Activated CD8-positive, alpha-beta memory T cell treated with anti-CD3 and anti-CD28 coated beads, Interleukin-2, amount 50 U/mL, for 1 hour (primary cell): ENCODE data around the gene MIEN1.
"Not testable (repeated sequence)": the region's sequence is repeated elsewhere in the genome, so short reads cannot be mapped to it uniquely, and the experiment has no call there.

Experiments used
- DNase-seq: peaks from one replicate; pipeline ENCODE4 v3.0.0-alpha.2; 2020; ENCODE audit errors: extremely low read depth

MIEN1 gene

DNA sequence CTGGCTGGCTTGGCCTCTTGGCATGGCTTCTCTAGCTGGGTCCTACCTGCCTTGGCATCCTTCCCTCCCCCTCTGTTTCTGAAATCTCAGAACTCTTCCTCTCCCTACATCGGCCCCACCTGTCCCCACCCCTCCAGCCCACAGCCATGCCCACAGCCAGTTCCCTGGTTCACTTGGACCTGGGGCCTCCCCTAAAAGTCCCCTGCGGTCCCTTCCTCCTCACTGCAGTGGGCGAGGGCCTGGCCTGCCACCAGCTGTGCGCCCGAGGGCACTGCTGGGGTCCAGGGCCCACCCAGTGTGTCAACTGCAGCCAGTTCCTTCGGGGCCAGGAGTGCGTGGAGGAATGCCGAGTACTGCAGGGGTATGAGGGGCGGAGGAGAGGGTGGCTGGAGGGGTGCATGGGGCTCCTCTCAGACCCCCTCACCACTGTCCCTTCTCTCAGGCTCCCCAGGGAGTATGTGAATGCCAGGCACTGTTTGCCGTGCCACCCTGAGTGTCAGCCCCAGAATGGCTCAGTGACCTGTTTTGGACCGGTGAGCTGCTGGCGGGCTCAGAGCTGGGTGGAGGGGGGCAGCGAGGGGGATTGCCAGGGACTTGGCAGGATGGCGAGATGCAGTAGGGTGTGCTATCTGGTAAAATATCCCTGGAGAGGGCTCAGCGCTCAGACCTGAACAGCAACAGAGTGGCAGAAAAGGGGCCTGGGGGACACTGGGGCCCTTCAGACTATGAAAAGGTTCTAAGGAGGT is 14.1 kb downstream of the MIEN1 start:
- DNase-seq: no peak

DNA sequence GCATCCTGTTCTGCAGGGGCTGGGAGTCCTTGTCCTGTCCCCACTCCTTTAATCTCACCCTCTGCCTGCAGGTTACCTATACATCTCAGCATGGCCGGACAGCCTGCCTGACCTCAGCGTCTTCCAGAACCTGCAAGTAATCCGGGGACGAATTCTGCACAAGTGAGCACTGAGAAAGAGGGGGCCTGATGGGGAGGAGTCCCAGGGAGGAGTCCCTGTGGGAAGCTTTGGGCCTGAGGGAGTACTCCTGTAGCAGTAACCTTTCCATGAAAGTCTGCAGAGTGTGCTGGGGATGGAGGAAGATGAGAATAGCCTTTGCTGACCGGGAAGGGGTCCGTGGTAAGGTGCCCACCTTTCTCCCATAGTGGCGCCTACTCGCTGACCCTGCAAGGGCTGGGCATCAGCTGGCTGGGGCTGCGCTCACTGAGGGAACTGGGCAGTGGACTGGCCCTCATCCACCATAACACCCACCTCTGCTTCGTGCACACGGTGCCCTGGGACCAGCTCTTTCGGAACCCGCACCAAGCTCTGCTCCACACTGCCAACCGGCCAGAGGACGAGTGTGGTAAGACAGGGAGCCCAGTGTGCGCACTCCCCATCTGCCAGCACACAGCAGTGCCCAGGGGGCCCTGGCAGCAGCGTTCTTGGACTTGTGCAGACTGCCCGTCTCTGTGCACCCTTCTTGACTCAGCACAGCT is 14.8 kb downstream of the MIEN1 start:
- DNase-seq: no peak

DNA sequence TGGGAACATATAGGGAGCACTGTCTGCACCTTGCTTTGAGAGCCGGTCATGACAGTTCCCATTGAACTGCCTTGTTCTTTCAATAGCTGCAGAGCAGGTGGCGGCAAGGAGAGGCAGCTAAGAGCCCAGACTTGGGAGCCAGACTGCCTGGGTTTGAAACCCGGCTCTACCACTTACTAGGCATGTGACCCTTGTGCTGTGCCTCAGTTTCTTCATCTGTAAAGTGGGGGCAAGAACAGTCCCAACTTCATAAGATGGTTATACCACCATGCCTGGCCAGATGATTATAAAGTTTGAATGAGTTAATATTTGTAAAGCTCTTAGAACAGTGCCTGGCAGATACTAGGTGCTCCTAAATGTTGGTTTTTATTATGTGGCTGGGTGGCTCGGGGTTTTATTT is 16.1 kb downstream of the MIEN1 start:
- DNase-seq: no peak

DNA sequence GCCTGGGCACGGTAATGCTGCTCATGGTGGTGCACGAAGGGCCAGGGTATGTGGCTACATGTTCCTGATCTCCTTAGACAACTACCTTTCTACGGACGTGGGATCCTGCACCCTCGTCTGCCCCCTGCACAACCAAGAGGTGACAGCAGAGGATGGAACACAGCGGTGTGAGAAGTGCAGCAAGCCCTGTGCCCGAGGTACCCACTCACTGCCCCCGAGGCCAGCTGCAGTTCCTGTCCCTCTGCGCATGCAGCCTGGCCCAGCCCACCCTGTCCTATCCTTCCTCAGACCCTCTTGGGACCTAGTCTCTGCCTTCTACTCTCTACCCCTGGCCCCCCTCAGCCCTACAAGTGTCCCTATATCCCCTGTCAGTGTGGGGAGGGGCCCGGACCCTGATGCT is 18.5 kb downstream of the MIEN1 start:
- DNase-seq: no peak

DNA sequence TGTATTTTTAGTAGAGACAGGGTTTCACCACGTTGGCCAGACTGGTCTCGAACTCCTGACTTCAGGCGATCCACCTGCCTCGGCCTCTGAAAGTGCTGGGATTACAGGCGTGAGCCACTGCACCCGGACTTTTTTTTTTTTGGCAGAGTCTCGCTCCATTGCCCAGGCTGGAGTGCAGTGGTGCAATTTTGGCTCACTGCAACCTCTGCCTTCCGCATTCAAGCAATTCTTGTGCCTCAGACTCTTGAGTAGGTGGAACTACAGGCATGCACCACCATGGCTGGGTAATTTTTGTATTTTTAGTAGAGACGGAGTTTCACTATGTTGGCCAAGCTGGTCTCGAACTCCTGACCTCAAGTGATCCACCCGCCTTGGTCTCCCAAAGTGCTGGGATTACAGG is 19.3 kb downstream of the MIEN1 start:
- DNase-seq: not testable (repeated sequence)

DNA sequence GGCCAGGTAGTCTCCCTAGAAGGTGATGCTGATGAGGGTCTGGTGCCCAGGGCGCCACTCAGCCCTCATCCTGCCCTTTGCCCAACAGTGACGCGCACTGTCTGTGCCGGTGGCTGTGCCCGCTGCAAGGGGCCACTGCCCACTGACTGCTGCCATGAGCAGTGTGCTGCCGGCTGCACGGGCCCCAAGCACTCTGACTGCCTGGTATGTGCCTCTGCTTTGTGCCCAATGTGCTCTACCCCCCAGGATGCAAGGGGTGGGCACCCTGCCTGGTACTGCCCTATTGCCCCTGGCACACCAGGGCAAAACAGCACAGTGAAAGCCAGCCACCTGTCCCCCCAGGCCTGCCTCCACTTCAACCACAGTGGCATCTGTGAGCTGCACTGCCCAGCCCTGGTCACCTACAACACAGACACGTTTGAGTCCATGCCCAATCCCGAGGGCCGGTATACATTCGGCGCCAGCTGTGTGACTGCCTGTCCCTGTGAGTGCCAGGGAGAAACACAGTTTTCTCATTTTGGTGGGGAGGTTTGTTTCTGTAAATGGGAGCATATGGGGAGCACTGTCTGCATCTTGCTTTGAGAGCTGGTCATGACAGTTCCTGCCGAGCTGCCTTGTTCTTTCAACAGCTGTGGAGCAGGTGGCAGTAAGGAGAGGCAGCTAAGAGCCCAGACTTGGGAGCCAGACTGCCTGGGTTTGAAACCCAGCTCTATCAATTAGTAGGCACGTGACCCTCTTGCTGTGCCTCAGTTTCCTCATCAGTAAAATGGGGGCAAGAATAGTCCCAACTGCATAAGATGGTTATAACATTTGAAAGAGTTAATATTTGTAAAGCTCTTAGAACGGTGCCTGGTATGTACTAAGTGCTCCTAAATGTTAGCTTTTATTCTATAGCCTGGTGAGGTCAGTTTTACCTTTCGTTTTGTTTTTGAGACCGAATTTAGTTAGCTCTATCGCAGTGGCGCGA is 20.1 kb downstream of the MIEN1 start:
- DNase-seq: no peak

DNA sequence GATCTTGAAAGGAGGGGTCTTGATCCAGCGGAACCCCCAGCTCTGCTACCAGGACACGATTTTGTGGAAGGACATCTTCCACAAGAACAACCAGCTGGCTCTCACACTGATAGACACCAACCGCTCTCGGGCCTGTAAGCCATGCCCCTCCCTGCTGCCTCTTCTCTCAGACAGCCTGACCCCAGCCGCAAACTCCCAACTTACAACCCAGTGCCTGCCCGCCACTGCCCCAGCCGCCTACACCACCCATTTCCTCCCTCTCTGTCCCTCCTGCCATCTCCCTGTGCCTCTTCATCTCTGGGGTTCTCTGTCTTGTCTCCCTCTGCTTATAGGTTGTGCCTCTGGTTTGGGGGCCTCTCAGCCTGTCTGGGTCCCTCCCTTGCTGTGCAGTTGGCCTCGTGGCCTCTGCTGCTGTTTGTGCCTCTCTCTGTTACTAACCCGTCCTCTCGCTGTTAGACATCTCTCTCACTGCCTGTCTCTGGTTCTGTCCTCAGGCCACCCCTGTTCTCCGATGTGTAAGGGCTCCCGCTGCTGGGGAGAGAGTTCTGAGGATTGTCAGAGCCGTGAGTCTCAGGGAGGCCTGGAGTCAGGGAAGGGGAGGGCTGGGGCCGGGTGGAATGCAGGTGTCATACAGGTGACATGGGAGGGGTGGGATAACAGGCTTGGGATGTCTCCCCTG is 20.9 kb downstream of the MIEN1 start:
- DNase-seq: no peak

DNA sequence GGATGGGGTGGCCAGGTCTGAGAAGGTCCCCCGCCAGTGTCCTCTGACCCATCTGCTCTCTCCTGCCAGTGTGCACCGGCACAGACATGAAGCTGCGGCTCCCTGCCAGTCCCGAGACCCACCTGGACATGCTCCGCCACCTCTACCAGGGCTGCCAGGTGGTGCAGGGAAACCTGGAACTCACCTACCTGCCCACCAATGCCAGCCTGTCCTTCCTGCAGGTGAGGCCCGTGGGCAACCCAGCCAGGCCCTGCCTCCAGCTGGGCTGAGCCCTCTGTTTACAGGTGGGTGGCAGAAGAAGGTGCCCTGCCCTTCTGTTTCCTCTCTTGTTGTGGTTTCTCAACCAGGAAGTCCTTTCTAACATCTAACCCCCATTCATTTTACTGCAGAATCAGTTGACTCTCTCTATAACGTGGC is 23.4 kb downstream of the MIEN1 start:
- no peak for DNase-seq

DNA sequence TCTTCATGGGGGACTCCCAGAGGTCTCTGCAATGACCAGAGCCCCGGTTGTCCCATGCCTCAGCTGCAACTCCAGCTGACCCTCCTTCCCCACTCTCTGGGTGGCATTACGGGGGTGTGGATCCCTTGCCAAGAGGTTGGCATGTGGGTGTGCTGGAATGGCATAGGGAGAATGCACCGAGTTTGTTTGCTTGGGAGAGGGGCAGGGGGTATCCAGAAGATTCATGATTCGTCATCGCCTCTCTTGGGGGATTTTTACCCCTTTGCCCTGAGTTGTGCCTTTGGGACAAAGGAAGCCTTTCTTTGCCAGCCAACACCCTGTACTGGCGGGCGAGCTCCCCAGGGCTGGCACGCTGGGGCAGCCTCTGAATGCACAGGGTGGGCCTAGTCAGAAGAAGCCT is 23.9 kb downstream of the MIEN1 start:
- DNase-seq: no peak

DNA sequence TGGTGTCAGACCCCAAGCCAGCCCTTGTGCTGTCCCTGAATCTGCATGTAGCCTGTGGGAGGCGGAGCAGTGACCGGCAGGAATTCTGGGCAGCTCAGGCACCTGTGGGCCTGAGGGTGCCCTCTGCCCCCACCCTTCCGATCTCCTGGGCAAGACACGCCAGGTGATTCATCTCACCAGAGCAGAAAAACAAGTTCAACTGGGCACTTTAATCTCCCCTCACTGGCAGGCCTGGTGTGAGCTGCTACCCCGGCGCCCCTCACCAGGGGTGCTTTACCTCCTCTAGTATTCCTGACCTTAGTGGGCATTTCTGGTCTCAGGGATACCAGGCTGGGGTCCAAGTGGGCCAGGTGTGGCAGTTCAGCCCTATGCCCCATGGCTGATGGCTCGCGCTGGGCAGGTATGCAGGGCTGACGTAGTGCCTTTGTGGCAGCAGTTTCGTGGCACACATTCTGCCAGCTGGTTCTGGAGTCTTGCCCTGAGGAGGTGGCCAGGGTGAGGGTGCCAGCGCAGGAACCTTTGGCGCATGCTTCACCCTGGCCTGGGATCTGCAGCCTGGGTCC is 24.5 kb downstream of the MIEN1 start:
- no peak for DNase-seq

DNA sequence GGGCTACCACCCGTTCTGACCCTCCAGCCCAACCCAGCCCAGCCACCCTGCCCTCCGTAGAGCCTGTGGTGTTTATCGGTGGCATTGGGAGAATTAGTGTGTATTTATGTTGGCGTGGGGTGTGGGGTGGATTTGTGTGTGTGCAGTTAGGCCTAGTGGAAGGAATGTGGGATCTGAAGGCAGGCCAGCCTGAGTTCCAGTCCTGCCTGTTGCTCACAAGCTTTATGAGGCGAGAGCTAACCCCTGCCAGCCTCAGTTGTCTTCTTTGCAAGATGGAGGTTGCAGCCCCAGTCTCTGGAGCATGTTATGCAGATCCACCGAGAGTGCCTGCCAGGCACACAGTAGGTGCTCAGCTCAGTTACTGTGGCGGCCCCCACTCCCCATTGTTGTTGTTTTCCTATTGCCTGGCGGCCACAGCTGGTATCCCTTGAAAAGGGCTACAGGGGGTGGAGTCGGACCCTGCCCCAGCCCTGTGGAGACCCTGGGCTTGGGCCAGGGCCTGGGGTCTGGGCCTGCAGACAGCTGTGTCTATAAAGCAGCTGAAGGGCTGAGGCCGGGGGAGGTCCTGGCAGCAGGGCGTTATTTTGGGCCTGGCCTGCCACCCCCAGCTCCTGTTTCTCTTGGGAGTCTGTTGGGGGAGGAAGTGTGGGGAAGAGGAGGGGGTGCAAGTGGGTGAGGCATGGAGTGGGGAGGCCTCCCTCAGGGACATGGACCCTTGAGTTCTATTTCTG is 25.3 kb downstream of the MIEN1 start:
- no peak for DNase-seq

DNA sequence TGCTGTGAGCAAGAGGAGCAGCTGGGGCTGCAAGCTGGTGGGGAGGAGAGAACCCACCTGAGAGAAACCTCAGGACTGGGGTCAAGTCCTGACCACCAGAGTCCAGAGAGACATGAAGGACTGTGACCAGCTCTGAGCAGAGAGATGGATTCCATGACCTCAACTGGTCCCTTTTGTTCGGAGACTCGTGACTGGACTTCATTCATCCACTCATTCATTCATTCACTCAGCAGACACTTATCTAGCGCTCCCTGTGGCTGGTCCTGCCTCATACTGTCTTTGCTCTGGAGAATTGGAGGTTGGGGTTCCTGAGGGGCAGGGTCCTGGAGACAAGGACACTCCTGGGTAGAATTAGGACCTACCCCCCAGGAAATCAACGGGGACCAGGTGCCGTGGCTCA is 26.4 kb downstream of the MIEN1 start:
- no peak for DNase-seq

DNA sequence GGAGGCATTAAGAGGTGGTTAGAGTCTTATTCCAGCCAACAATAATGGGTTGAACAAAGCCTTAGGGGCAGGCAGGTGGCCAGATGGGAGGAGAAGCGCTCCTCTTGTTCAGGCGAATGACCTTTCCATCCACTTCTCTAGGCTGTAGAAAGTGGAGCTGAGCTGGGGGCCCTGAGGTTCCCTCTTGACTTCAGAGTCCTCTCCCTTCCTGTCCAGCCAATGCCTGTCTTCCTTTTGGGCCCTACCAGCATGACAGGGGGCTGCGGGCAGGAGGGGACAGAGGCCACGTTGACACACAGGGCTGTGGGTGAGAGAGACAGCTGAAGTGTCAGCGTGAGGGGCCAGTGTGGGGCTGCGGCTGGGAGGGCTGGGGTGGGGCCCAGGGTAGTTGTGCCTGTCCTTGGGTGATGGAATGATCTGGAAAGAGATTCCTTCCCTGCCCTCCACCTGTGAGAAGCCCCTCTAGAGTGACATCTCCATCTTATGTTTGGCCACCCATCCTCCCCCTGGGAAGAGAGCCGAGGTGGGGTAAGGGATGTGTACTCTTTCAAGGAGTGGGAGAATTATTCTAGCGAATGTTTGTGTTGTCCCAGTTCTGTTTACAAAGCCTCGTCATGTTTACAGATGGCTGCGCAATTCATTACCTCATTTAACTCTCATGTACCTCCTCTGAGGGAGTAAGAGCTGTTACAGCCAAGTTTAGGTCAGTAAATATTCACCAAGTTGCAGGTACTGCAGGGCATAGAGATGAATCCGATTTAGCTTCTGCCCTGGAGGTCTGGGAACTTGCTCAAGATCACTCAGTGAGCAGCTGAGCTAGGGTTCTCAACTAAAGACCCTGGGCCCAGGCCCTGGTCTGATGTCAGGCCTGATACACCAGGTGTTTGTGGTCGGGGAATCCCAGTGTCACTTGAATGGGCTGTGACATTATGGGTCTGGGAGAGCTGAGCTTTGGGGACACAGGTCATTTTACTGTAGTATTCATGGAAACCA is 27.1 kb downstream of the MIEN1 start:
- DNase-seq: no peak

DNA sequence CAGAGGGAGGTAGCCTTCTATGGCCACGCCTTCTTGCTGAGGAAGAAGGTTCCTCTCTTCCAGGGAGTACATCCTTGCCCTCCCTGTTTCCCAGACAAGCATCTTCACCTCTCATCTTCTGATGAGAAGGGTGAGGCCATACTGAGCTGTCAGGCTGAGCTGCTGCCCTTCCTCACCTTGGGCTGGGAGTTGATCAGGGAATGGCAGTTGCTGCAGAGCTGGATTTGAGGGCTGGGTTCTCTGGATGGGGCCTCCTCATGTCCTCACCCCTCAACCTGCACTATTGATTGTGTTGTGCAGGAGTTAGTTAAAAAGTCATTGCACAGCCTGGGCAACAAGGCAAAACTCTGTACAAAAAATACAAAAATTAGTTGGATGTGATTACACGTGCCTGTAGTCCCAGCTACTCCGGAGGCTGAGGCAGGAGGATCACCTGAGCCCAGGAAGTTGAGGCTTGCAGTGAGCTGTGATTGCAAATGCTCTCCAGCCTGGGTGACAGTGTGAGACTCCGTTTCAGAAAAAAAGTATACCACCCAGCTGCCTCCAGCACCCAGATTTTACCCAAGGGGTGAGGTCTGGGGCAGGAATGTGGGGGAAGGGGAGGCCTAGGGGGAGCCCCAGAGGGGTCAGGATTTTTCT is 28.4 kb downstream of the MIEN1 start:
- DNase-seq: no peak

DNA sequence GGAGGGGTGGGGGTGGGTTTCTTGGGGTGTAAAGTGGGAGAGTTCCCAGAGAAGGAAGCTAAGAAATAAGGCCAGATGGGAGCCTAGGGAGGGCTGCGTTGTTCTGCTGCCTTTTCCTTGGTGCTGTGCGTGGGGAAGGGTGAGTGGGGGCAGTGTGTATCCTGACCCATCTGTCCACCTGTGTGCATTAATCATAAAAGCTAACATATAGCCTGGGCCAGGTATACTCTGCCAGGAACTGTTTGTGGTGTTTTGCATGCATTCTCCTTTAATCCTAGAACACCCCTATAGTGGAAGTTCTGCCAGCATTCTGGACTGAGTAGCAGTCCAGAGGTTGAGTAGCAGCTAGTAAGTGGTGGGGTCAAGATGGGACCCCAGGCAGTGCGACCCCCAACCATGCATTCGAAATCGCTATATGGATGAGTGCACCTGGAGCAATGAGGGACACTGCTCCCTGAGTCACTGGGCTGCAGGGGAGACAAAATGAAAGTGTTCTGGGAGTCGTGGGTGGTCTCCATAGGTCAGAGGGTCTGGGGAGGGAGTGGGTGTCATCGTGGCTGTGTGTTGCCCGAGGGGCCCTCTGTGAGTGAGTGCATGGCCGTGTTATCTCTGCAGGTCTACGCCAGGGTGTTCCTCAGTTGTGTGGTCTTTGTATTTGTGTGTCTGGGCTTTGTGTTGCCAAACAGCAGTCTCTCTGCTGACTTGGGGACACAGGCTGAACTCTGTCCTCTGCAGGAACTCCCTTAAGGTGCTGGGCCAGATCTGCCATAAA is 29.1 kb downstream of the MIEN1 start:
- no peak for DNase-seq

DNA sequence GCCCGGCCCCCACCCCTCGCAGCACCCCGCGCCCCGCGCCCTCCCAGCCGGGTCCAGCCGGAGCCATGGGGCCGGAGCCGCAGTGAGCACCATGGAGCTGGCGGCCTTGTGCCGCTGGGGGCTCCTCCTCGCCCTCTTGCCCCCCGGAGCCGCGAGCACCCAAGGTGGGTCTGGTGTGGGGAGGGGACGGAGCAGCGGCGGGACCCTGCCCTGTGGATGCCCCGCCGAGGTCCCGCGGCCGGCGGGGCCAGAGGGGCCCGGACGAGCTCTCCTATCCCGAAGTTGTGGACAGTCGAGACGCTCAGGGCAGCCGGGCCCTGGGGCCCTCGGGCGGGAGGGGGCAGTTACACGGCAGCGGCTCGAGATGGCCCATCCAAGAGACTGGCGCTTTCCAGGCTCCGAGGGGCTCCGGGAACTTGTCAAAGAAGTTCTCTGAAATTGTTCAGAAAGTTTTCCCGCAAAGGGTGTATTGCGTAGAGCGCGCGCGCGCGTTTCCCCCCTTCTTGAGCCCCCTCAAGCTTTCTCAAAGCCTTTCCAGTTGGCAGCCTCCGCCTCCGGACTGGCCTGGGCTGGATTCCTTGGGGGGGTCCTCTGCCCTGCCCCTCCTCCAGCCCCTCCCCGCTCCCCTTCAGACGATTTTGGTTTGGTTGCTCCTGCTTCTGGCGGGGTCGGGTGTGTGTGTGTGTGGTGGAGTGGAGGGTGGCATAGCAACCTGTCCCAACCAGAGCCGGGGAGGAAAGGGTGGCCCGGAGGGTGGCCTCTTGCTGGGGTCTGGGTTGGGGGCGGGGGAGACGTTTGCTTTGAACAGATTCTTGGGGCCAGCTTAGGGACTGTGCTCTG is 30.0 kb downstream of the MIEN1 start:
- DNase-seq: no peak

DNA sequence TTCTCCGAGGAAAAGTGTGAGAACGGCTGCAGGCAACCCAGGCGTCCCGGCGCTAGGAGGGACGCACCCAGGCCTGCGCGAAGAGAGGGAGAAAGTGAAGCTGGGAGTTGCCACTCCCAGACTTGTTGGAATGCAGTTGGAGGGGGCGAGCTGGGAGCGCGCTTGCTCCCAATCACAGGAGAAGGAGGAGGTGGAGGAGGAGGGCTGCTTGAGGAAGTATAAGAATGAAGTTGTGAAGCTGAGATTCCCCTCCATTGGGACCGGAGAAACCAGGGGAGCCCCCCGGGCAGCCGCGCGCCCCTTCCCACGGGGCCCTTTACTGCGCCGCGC is 30.5 kb downstream of the MIEN1 start, which contains the start of gene ERBB2:
Gene ERBB2, plus strand, starts transcription at position 247 of the 330 bp plus-strand sequence. CDS start 175 bp downstream, outside the sequence.
- DNase-seq: no peak
